Mucosa of descending colon (tissue), 3 donors: ENCODE results near the gene SLMAP. TPM values are rescaled to one million over a fixed set of nuclear protein-coding genes. Genes with fewer than 3 reads are reported as not detected.

Experiments used
- ATAC-seq: fragments of 200-7000 bp; cut with Tn5 transposase; one replicate; pipeline ENCODE4 v1.9.1; 2020; ENCODE audit warnings: mild to moderate bottlenecking, moderate library complexity
- DNase-seq, 3 donors: peaks; one replicate each; pipeline ENCODE4 v3.0.0-alpha.2; 2020
- H3K36me3 ChIP-seq: fragments of 200-600 bp; one replicate; pipeline ENCODE4 v1.8.0; 2021; ENCODE audit warnings: low read depth, mild to moderate bottlenecking
- H3K4me1 ChIP-seq: fragments of 200-600 bp; one replicate; pipeline ENCODE4 v1.8.0; 2021; ENCODE audit warnings: low read depth, mild to moderate bottlenecking
- H3K4me3 ChIP-seq: fragments of 200-600 bp; one replicate; pipeline ENCODE4 v1.8.0; 2021; ENCODE audit warnings: mild to moderate bottlenecking
- H3K9me3 ChIP-seq: fragments of 200-600 bp; one replicate; pipeline ENCODE4 v1.8.0; 2021; ENCODE audit warnings: mild to moderate bottlenecking
- intact Hi-C, 2 donors: fragments of 100-400 bp; cut with DNase I in 1 of 2; cut with micrococcal nuclease in 1 of 2; formaldehyde crosslinking; loops; one replicate each; pipeline versions ENCODE4 v1.11.0 to v1.11.1; 2022; cut with DNase I, micrococcal nuclease
- total RNA-seq, 3 donors: library from RNA; stranded (reverse); fragmentation: NEBNext Ultra II Directional in 2 of 3; extraction: Animal tissue kit (Norgen Biotek cat#: 25700) in 2 of 3; gene quantifications; one replicate each; pipeline versions ENCODE4 v1.2.1 to v1.2.4, GENCODE V29; 2021 to 2023
- TF ChIP-seq, protein P1 (sequence below): fragments of 200-600 bp; IDR thresholded peaks from one replicate; pipeline ENCODE4 v1.8.0; 2022; ENCODE audit warnings: antibody characterized with exemption, mild to moderate bottlenecking
- donor health status: DM: no; HTN: no; CAD: no; lungs with moderate emphysema.
- donor health status: DM: no; HTN: no; CAD: no.
- donor health status: DM: no; HTN: yes; CAD: no.

Gene SLMAP
- total RNA-seq, 3 donors from 2014 or later, result 73.8 to 298 (median 83.8) TPM

DNA sequence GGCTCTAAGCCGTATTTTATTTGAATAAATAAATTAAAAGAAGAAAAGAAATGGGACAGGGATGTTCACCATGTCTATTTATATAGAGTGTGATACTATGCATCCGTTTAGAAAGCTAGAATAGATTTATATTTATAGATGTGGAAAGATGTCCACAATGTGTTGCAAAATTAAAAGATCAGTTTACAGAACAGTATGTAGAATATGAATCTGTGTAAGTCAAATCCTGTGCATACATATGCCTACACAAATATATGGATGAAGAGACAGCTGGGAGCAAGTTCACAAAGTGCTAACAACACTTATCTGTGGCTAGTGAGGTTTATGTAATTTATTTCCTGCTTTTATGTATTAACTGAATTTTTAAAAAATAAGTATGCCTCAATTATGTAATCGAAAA, 25.4 kb upstream of the SLMAP start:
- TF ChIP-seq, protein P1, sequence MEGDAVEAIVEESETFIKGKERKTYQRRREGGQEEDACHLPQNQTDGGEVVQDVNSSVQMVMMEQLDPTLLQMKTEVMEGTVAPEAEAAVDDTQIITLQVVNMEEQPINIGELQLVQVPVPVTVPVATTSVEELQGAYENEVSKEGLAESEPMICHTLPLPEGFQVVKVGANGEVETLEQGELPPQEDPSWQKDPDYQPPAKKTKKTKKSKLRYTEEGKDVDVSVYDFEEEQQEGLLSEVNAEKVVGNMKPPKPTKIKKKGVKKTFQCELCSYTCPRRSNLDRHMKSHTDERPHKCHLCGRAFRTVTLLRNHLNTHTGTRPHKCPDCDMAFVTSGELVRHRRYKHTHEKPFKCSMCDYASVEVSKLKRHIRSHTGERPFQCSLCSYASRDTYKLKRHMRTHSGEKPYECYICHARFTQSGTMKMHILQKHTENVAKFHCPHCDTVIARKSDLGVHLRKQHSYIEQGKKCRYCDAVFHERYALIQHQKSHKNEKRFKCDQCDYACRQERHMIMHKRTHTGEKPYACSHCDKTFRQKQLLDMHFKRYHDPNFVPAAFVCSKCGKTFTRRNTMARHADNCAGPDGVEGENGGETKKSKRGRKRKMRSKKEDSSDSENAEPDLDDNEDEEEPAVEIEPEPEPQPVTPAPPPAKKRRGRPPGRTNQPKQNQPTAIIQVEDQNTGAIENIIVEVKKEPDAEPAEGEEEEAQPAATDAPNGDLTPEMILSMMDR, result no peak
- ATAC-seq (no peak), DNase-seq (no peak)
- Histone ChIP-seq H3K4me3 (no peak overlapping the region), H3K4me1 (no peaks in the 10 kb centered on the region), H3K9me3 (no peaks in the 10 kb centered on the region), H3K36me3 (no peaks in the 10 kb centered on the region)
- intact Hi-C loops, result no loop called here

DNA sequence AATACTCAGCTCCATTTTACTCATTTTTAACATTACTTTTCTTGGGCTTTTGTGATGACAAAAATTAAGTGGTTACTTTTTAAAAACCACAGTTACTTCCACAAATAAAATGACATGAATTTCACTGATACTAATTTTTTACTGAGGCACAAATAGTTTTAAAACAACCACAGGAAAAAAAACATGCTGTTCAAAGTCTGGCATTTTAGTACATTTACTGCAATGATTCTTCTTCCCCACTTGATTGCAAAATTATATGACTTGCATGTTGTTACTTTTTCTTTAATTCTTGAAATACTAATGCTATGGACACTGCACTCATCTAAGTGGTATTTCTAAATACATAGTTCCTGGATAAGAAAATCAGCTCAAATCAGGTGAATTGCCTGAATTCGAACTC, 24.8 kb upstream of the SLMAP start:
- Histone ChIP-seq H3K4me3 (no peak overlapping the region), H3K36me3 (no peaks in the 10 kb centered on the region), H3K4me1 (no peaks in the 10 kb centered on the region), H3K9me3 (no peaks in the 10 kb centered on the region)
- ATAC-seq, result no peak
- intact Hi-C loops, result no loop called here
- no peak for DNase-seq
- TF ChIP-seq, protein P1, result no peak

DNA sequence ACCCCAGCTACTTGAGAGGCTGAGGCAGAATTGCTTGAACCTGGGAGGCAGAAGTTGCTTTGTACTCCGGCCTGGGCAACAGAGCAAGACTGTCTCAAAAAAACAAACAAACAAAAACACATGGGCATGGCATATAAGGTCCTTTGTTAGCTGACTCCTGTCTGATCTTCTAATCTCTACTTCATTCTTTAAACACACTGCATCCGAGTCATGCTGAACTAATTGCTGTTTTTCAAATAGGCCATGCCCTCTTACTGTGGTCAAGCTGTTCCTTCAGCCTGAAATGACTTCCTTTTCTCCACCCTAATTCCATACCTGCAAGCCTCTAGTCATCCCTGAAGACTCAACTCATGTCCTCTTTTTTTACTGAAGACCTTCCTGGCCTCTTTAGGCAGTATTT, 22.3 kb upstream of the SLMAP start:
- intact Hi-C loops, result no loop called here

DNA sequence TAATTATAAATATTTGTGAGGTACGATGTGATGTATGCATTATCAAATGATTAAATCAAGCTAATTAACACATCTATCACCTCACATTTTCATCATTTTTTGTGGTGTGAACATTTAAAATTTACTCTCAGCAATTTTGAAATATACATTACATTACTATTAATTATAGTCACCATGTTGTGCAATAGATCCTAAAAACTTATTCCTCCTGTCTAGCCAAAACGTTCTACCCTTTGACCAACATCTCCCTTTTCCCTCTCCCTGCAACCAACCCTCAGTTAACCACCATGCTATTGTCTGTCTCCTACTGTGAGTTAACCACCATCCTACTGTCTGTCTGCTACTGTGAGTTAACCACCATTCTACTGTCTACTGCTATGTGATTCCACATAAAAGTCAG, 20.7 kb upstream of the SLMAP start:
- ATAC-seq (no peak), DNase-seq (no peak)
- no peaks in the 10 kb centered on the region for H3K36me3 ChIP-seq
- intact Hi-C loops, result no loop called here
- no peaks in the 10 kb centered on the region for H3K9me3 ChIP-seq
- no peaks in the 10 kb centered on the region for H3K4me1 ChIP-seq
- TF ChIP-seq, protein P1, result no peak
- no peak overlapping the region for H3K4me3 ChIP-seq

More for the DNA sequence above, 22.3 kb upstream of the SLMAP start:
- no peaks in the 10 kb centered on the region for H3K4me1 ChIP-seq
- ATAC-seq (no peak), DNase-seq (no peak)
- H3K9me3 ChIP-seq, result no peaks in the 10 kb centered on the region
- H3K4me3 ChIP-seq, result no peak overlapping the region
- TF ChIP-seq, protein P1, result no peak
- H3K36me3 ChIP-seq, result no peaks in the 10 kb centered on the region

DNA sequence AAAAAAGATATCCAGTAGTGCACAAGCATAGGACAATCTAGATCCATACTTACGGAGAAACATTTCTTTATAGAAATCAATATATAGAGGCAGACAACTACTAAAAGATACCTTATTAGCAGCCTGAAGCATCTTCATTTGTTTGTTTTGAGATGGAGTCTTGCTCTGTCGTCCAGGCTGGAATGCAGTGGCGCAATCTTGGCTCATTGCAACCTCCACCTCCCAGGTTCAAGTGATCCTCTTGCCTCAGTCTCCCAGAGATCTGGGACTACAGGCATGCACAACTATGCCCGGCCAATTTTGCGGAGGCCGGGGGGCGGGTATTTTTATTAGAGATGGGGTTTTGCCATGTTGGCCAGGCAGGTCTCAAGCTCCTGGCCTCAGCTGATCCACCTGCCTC, 18.3 kb upstream of the SLMAP start:
- TF ChIP-seq, protein P1, result no peak
- intact Hi-C loops, result no loop called here
- DNase-seq (no peak), ATAC-seq (no peak)
- H3K4me3 ChIP-seq, result no peak overlapping the region
- no peaks in the 10 kb centered on the region for H3K9me3 ChIP-seq
- no peaks in the 10 kb centered on the region for H3K4me1 ChIP-seq
- H3K36me3 ChIP-seq, result no peaks in the 10 kb centered on the region

DNA sequence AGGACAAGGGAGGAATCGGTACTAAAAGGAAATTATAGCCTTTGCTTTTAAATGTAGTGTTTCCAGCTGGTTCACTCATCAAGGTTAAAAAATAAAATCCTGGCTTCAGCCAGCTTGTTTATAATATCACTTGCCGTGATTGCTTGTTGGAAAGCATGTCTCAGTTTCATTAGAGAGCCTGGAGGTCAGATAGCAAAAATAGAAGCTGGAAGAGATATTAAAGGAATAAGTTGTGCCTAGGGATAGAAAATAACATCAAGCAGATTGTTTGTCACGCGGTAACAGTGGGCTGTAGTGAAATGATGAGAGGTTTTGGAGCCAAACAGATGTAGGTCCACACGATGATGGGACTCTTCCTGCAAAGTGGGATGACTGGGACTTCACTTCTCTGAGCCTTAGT, 17.7 kb upstream of the SLMAP start:
- no peak for DNase-seq

More for the DNA sequence above, 17.7 kb upstream of the SLMAP start:
- TF ChIP-seq, protein P1, result no peak
- no peak for ATAC-seq
- Histone ChIP-seq H3K36me3 (no peaks in the 10 kb centered on the region), H3K9me3 (no peaks in the 10 kb centered on the region), H3K4me1 (no peaks in the 10 kb centered on the region), H3K4me3 (no peak overlapping the region)
- intact Hi-C loops, result no loop called here
